Measurements from ENCODE around the gene IL10. TPM values are rescaled to one million over a fixed set of nuclear protein-coding genes. Genes with fewer than 3 reads are reported as not detected.

The IL10 gene
- total RNA-seq, result 1 to 10 TPM; 1.2 to 3.1 TPM
- under 1 TPM; 0.23 to 0.52 TPM for polyA plus RNA-seq (ENCODE audit: insufficient read length in 2 of 2)
- long read RNA-seq, donor 1, result 0 reads
- long read RNA-seq, donor 2, result 0 reads
- long read RNA-seq, donor 3, result 0 reads
- long read RNA-seq, donor 4, result 0 reads

DNA sequence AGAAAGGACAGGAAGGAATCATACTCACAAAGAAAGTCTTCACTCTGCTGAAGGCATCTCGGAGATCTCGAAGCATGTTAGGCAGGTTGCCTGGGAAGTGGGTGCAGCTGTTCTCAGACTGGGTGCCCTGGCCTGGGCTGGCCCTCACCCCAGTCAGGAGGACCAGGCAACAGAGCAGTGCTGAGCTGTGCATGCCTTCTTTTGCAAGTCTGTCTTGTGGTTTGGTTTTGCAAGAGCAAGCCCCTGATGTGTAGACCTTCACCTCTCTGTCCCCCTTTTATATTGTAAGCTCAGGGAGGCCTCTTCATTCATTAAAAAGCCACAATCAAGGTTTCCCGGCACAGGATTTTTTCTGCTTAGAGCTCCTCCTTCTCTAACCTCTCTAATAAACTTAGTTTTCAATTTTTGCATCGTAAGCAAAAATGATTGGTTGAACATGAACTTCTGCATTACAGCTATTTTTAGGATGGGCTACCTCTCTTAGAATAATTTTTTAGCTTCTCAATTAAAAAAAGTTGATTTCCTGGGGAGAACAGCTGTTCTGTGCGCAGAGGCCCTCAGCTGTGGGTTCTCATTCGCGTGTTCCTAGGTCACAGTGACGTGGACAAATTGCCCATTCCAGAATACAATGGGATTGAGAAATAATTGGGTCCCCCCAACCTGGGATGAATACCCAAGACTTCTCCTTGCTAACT, at the start of gene IL10:
Gene IL10 (minus strand): TSS at position 252 of the 695 bp plus-strand sequence. CDS start 59 bp downstream, at position 193.
- Histone ChIP-seq H3K9me3 (ENCODE audit: control insufficient read depth, insufficient read depth, low read length) (no peaks in the 10 kb centered on the region), H3K4me3 (ENCODE audit: low read depth, low read length) (no peak within 1 kb of the TSS), H3K27ac (ENCODE audit: low read depth, low read length) (no peak within 1 kb of the TSS), H3K4me1 (ENCODE audit: control insufficient read depth, insufficient read depth, low read length) (no peaks in the 10 kb centered on the region), H3K36me3 (ENCODE audit: control insufficient read depth, insufficient read depth, low read length) (no peaks in the 10 kb centered on the region), H3K27me3 (ENCODE audit: control insufficient read depth, insufficient read depth, low read length) (no peaks in the 10 kb centered on the region)
- no peak for DNase-seq (ENCODE audit: low read depth in 4 of 6, low spot score in 6 of 6)
- 93% methylated on average over 5 of the region's 8 CpGs for WGBS (ENCODE audit: insufficient coverage)

DNA sequence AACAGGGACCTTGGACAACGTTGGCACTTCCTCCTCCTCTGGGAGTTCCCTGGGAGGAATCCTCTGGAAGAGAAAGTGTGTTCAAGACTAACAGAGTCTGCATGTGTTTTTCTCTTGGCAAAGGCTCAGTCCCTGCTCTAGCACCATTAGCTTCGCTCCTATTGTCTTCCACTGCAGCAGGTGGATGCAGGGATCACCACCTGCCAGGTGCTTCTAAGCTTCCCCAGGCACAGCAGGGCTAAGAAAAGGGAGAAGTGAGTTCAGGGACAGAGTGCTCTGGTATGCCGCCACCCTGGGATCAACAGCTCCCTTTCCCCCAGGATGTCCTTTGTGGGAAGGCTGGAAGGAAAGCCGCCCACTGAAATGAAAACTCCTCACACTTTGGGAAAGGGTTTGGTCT, 49.2 kb upstream of the IL10 start:
- H3K4me1 ChIP-seq (ENCODE audit: control insufficient read depth, insufficient read depth, low read length), result no peaks in the 10 kb centered on the region
- 75% methylated on average over 2 of the region's 4 CpGs for WGBS (ENCODE audit: insufficient coverage)
- H3K27ac ChIP-seq (ENCODE audit: low read depth, low read length), result no peak overlapping the region
- no peak overlapping the region for H3K4me3 ChIP-seq (ENCODE audit: low read depth, low read length)
- DNase-seq (ENCODE audit: low read depth in 4 of 6, low spot score in 6 of 6), result no peak
- no peaks in the 10 kb centered on the region for H3K27me3 ChIP-seq (ENCODE audit: control insufficient read depth, insufficient read depth, low read length)
- H3K9me3 ChIP-seq (ENCODE audit: control insufficient read depth, insufficient read depth, low read length), result no peaks in the 10 kb centered on the region
- H3K36me3 ChIP-seq (ENCODE audit: control insufficient read depth, insufficient read depth, low read length), result no peaks in the 10 kb centered on the region

DNA sequence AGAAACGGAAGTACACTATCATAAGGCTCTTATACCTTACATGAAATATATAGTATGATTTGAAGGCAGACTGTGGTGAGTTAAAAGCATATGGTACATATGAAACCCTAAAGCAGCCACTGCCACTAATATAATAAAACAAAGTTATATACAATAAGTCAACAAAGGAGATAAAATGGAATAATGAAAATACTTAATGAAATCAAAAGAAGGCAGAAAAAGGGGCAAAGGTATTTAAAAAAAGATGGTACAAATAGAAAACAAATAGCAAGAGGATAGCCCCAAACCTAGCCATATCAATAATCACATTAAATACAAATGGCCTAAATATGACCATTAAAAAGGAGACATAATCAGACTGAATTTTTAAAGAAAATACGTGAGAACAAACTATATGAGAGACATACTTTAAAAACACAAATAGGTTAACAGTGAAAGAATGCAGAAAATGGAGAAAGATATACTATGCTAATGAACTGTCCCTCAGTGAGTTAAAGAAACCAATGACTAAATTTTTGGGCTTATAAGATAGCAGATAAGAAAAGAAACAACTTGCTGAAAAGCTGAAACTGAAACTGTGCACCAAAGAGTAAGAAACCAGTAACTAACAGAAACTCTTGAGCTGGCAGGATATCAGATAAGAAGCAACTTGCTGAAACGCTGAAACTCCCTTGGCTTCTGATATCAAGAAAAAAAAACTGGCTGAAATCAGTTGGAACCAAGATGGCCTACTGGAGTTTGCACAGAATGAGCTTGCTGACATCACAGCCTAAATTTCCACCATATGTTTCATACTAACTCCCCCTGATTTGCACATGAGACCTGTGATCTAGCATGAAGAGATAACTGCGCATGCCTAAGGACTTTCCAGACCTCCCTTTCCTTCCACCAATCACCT, 44.3 kb upstream of the IL10 start:
- Histone ChIP-seq H3K9me3 (ENCODE audit: control insufficient read depth, insufficient read depth, low read length) (peaks cover 1% of the 10 kb centered on the region), H3K36me3 (ENCODE audit: control insufficient read depth, insufficient read depth, low read length) (no peaks in the 10 kb centered on the region), H3K27me3 (ENCODE audit: control insufficient read depth, insufficient read depth, low read length) (no peaks in the 10 kb centered on the region), H3K4me1 (ENCODE audit: control insufficient read depth, insufficient read depth, low read length) (no peaks in the 10 kb centered on the region), H3K4me3 (ENCODE audit: low read depth, low read length) (no peak overlapping the region), H3K27ac (ENCODE audit: low read depth, low read length) (no peak overlapping the region)
- 80% methylated on average over 2 of the region's 4 CpGs for WGBS (ENCODE audit: insufficient coverage)
- DNase-seq (ENCODE audit: low read depth in 4 of 6, low spot score in 6 of 6), result peak in 1 of 6 donors; percentile 81

DNA sequence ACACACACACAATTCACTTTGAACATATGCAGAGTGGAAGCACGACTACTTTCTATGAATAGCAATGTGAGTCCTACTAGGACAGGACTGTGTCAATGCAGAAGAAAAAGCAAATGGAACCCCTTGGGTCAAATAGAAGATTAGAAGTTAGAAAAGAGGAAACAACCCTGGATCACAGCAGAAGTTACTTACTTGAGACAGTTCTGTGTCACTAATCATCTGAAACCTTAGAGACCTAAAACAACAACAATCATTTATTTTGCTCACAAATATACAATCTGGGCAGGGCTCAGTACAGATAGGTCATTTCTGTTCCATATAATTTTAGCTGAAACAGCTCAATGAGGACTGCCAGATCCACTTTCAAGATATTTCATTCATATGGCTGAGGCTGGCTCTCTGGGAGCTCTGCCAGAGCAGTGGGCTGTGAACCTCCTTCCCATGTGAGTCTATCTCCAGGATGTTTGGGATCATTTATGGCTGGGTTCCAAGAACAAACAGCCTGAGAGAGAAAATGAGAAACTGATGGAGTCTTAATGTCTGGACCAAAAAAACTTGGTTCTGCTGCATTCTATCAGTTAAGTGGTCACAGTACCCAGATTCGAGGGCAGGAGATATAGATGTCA, 42.5 kb upstream of the IL10 start:
- Histone ChIP-seq H3K27ac (ENCODE audit: low read depth, low read length) (no peak overlapping the region), H3K4me1 (ENCODE audit: control insufficient read depth, insufficient read depth, low read length) (no peaks in the 10 kb centered on the region), H3K4me3 (ENCODE audit: low read depth, low read length) (no peak overlapping the region), H3K36me3 (ENCODE audit: control insufficient read depth, insufficient read depth, low read length) (no peaks in the 10 kb centered on the region), H3K27me3 (ENCODE audit: control insufficient read depth, insufficient read depth, low read length) (no peaks in the 10 kb centered on the region), H3K9me3 (ENCODE audit: control insufficient read depth, insufficient read depth, low read length) (peaks cover 1% of the 10 kb centered on the region)
- WGBS (ENCODE audit: insufficient coverage), result 16% methylated on average over 2 of the region's 2 CpGs
- peak in 5 of 6 donors; percentile 17 to 86 (median 45) for DNase-seq (ENCODE audit: low read depth in 4 of 6, low spot score in 6 of 6)

DNA sequence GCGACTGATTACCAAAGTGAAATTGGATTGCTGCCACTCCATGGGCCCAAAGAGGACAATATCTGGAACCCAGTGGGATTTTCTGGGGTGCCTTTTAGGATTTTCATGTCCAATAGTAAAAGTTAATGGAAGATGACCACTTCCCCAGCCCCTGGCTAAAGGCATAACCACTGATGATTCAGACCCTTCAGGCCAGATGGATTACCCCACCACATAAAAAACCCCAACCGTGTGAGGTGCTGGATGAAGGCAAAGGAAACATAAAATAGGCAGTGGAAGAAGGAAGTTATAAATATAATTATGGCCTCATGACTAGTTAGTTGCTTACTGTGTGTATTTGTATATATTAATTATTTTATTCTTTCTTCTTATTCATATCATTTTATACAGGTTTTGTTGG, 40.2 kb upstream of the IL10 start:
- Histone ChIP-seq H3K27me3 (ENCODE audit: control insufficient read depth, insufficient read depth, low read length) (no peaks in the 10 kb centered on the region), H3K9me3 (ENCODE audit: control insufficient read depth, insufficient read depth, low read length) (peaks cover 1% of the 10 kb centered on the region), H3K4me3 (ENCODE audit: low read depth, low read length) (no peak overlapping the region), H3K36me3 (ENCODE audit: control insufficient read depth, insufficient read depth, low read length) (no peaks in the 10 kb centered on the region), H3K27ac (ENCODE audit: low read depth, low read length) (no peak overlapping the region), H3K4me1 (ENCODE audit: control insufficient read depth, insufficient read depth, low read length) (no peaks in the 10 kb centered on the region)
- 33% methylated on average over 1 of the region's 2 CpGs for WGBS (ENCODE audit: insufficient coverage)
- DNase-seq (ENCODE audit: low read depth in 4 of 6, low spot score in 6 of 6), result no peak

DNA sequence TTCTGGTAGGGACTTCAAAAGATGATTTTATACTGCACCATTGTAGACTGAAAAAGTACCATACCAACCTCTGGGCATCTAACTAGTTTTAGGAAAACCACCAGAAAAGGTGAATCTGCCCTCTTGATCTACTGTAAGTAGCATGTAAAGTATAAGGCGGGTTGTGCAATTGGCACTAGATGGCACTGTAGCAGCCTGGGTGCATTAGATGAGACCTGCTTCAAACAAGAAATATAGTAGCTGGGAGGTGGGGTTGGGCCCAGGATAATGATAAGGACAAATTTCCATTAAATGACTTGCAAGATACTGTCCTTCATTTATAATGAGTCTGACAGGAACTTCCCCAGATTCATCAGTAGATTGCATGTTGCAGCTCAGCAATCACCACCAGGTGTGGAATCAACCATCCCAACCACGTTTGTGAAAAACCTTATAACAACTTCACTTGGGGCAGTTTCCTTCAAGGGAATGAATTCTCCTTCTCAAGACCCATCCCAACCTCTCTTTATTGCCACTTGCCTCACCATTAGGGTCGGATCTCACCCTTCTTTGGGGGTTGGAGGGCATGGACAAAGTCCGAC, 37.3 kb upstream of the IL10 start:
- Histone ChIP-seq H3K4me3 (ENCODE audit: low read depth, low read length) (no peak overlapping the region), H3K36me3 (ENCODE audit: control insufficient read depth, insufficient read depth, low read length) (no peaks in the 10 kb centered on the region), H3K9me3 (ENCODE audit: control insufficient read depth, insufficient read depth, low read length) (peaks cover 1% of the 10 kb centered on the region), H3K27me3 (ENCODE audit: control insufficient read depth, insufficient read depth, low read length) (no peaks in the 10 kb centered on the region), H3K4me1 (ENCODE audit: control insufficient read depth, insufficient read depth, low read length) (no peaks in the 10 kb centered on the region), H3K27ac (ENCODE audit: low read depth, low read length) (no peak overlapping the region)
- 78% methylated on average over 1 of the region's 4 CpGs for WGBS (ENCODE audit: insufficient coverage)
- no peak for DNase-seq (ENCODE audit: low read depth in 4 of 6, low spot score in 6 of 6)

DNA sequence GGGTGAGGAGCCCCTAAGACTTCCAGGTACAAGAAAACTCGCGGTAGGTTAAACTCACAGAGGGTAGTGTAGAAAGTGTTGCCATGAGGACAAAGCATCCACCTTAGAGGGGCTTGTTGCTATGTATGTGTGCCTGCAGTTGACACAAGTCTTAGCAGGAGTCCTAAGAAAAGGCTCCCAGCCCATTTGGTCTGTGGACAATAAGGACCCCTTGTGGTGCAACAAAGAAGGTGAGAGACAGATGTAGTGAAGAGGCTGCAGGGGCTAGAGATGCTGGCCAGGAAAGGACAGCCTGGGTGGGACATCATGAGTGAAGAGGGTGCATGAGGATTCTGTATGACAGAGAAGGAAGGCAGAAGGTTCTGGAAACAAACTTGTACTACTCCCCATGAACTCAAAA, 36.3 kb upstream of the IL10 start:
- peak in 1 of 6 donors; percentile 11 for DNase-seq (ENCODE audit: low read depth in 4 of 6, low spot score in 6 of 6)
- H3K9me3 ChIP-seq (ENCODE audit: control insufficient read depth, insufficient read depth, low read length), result peaks cover 1% of the 10 kb centered on the region
- 63% methylated on average over 2 of the region's 2 CpGs for WGBS (ENCODE audit: insufficient coverage)
- H3K4me1 ChIP-seq (ENCODE audit: control insufficient read depth, insufficient read depth, low read length), result no peaks in the 10 kb centered on the region
- H3K4me3 ChIP-seq (ENCODE audit: low read depth, low read length), result no peak overlapping the region
- no peaks in the 10 kb centered on the region for H3K36me3 ChIP-seq (ENCODE audit: control insufficient read depth, insufficient read depth, low read length)
- no peaks in the 10 kb centered on the region for H3K27me3 ChIP-seq (ENCODE audit: control insufficient read depth, insufficient read depth, low read length)
- no peak overlapping the region for H3K27ac ChIP-seq (ENCODE audit: low read depth, low read length)

DNA sequence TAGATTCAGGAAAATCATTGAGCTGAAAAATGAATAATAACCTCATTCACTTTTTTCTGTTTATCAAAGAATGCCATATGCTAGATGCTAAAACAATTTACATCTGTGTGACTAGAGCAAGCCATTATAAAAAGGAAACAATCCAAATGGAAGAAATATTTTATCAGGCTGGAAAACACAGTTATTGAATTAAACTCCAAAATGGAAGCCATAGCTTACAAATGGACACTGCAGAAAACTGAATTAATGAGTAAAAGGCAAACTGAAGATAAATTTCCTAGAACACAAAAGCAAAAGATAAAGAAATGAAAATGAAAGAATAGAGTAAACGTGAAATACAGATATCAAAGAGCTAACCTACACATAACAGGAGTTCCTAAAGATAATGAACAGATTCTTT, 33.1 kb upstream of the IL10 start:
- DNase-seq (ENCODE audit: low read depth in 4 of 6, low spot score in 6 of 6), result no peak
- Histone ChIP-seq H3K4me1 (ENCODE audit: control insufficient read depth, insufficient read depth, low read length) (no peaks in the 10 kb centered on the region), H3K27me3 (ENCODE audit: control insufficient read depth, insufficient read depth, low read length) (no peaks in the 10 kb centered on the region), H3K36me3 (ENCODE audit: control insufficient read depth, insufficient read depth, low read length) (no peaks in the 10 kb centered on the region), H3K9me3 (ENCODE audit: control insufficient read depth, insufficient read depth, low read length) (no peaks in the 10 kb centered on the region), H3K27ac (ENCODE audit: low read depth, low read length) (no peak overlapping the region), H3K4me3 (ENCODE audit: low read depth, low read length) (no peak overlapping the region)
- no CpG with 5 or more reads among the region's 1 CpG for WGBS (ENCODE audit: insufficient coverage)

DNA sequence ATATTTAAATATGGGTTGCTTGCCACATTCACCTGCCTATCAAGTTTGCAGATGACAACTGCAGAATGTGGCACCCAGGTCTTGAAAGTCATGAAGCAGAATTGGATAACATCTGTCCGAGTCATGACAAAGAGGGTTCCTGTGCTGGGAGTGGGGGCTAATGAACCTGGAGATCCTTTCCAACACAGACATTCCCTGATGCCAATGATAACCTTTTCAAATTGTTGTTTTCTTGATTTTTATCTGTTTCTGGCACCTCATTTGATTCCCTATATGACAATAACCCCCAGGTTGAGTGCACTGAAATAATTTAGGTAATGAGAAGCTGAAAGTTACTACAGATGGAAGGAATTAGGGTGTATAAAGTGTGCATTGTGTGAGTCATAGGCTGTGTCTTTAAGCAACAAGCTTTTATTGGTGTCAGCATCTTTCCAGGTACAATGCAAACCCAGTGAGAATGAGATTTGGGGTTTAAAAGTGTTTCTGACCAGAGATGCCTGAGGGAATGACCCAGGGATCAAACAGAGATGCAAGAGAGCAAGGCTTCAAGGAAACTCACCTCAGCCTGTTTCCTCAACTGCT, 32.0 kb upstream of the IL10 start:
- H3K27ac ChIP-seq (ENCODE audit: low read depth, low read length), result no peak overlapping the region
- no CpG with 5 or more reads among the region's 1 CpG for WGBS (ENCODE audit: insufficient coverage)
- no peak for DNase-seq (ENCODE audit: low read depth in 4 of 6, low spot score in 6 of 6)

More for the DNA sequence above, 32.0 kb upstream of the IL10 start:
- Histone ChIP-seq H3K9me3 (ENCODE audit: control insufficient read depth, insufficient read depth, low read length) (no peaks in the 10 kb centered on the region), H3K4me1 (ENCODE audit: control insufficient read depth, insufficient read depth, low read length) (no peaks in the 10 kb centered on the region), H3K36me3 (ENCODE audit: control insufficient read depth, insufficient read depth, low read length) (no peaks in the 10 kb centered on the region), H3K27me3 (ENCODE audit: control insufficient read depth, insufficient read depth, low read length) (no peaks in the 10 kb centered on the region), H3K4me3 (ENCODE audit: low read depth, low read length) (no peak overlapping the region)

Measured in spinal cord (tissue), 10 donors.